Measurements from ENCODE around the gene CYP2W1. TPM values are rescaled to one million over a fixed set of nuclear protein-coding genes. Genes with fewer than 3 reads are reported as not detected.
A peak's percentile ranks its signal among the peaks of the same experiment; 100 is the strongest.

CYP2W1 gene
- total RNA-seq, result 20.3 and 31.1 TPM in 2 replicates
- 72.3 and 112 TPM in 2 replicates for polyA plus RNA-seq

DNA sequence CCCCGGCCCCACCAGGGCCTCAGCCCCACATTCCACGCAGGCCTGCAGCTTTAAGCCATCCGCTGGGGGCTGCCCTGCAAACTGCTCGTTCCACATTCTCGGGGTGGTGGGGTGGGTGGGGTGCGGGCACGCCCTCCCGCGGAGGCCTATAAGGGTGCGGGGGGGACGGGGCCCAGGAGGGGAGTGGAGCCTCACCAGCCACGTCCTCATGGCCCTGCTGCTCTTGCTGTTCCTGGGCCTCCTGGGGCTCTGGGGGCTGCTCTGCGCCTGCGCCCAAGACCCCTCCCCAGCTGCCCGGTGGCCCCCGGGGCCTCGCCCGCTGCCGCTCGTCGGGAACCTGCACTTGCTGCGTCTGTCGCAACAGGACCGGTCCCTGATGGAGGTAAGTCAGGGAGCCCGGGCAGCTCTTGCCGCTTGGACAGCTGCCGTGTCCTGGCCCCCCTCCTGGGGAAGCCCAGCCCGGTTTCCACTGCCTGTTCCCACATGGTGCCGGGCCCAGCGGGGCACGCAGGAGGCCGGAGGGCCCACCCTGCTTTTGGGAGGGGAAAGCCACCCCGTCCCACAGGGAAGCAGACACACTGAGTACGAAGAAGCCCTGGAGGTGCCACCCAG, at the start of gene CYP2W1:
TSS of gene CYP2W1 (plus strand) at position 178 of the 612 bp plus-strand sequence. CDS start at position 209, 31 bp downstream.
- Histone ChIP-seq H3K27ac (peak within 1 kb of the TSS; percentile 39), H2AFZ (no peak within 1 kb of the TSS), H3K27me3 (no peaks in the 10 kb centered on the region), H3K4me2 (peak within 1 kb of the TSS; percentile 73), H3K4me1 (ENCODE audit: insufficient read depth) (peaks cover 32% of the 10 kb centered on the region), H3K9me3 (ENCODE audit: low read depth) (no peaks in the 10 kb centered on the region), H4K20me1 (ENCODE audit: insufficient read depth, poor library complexity, severe bottlenecking) (no peaks in the 10 kb centered on the region), H3K79me2 (peaks cover 8% of the 10 kb centered on the region), H3K36me3 (replicated peaks; ENCODE audit: insufficient read depth, low read depth) (no peaks in the 10 kb centered on the region), H3K4me3 (no peak within 1 kb of the TSS), H3K9me2 (replicated peaks; ENCODE audit: insufficient read depth) (no peaks in the 10 kb centered on the region)
- no peak for DNase-seq (ENCODE audit: low spot score)
- 73% methylated on average over 23 of the region's 34 CpGs for WGBS (ENCODE audit: low lambda C conversion rate, missing lambda C conversion rate)
- TF ChIP-seq EZH2 (IDR thresholded peaks at IDR 0.05; ENCODE audit: borderline replicate concordance), result no peak

GRCh38 chr7:934469-935163, 48.4 kb upstream of the CYP2W1 start:
- Histone ChIP-seq H3K9me2 (replicated peaks; ENCODE audit: insufficient read depth) (no peaks in the 10 kb centered on the region), H3K27me3 (no peaks in the 10 kb centered on the region), H3K4me3 (no peak overlapping the region), H3K4me2 (no peak overlapping the region), H3K4me1 (ENCODE audit: insufficient read depth) (no peaks in the 10 kb centered on the region), H2AFZ (no peak overlapping the region), H3K79me2 (no peaks in the 10 kb centered on the region), H3K36me3 (replicated peaks; ENCODE audit: insufficient read depth, low read depth) (no peaks in the 10 kb centered on the region), H3K27ac (no peak overlapping the region), H4K20me1 (ENCODE audit: insufficient read depth, poor library complexity, severe bottlenecking) (no peaks in the 10 kb centered on the region), H3K9me3 (ENCODE audit: low read depth) (no peaks in the 10 kb centered on the region)
- no peak for DNase-seq (ENCODE audit: low spot score)
- no peak for TF ChIP-seq EZH2phosphoT487 (IDR thresholded peaks at IDR 0.05; ENCODE audit: low read depth, severe bottlenecking, unreplicated experiment)
- no peak for TF ChIP-seq CTCF (IDR thresholded peaks at IDR 0.05; ENCODE audit: poor library complexity)
- TF ChIP-seq EZH2 (IDR thresholded peaks at IDR 0.05; ENCODE audit: borderline replicate concordance), result no peak
- 95% methylated on average over 34 of the region's 34 CpGs for WGBS (ENCODE audit: low lambda C conversion rate, missing lambda C conversion rate)

DNA sequence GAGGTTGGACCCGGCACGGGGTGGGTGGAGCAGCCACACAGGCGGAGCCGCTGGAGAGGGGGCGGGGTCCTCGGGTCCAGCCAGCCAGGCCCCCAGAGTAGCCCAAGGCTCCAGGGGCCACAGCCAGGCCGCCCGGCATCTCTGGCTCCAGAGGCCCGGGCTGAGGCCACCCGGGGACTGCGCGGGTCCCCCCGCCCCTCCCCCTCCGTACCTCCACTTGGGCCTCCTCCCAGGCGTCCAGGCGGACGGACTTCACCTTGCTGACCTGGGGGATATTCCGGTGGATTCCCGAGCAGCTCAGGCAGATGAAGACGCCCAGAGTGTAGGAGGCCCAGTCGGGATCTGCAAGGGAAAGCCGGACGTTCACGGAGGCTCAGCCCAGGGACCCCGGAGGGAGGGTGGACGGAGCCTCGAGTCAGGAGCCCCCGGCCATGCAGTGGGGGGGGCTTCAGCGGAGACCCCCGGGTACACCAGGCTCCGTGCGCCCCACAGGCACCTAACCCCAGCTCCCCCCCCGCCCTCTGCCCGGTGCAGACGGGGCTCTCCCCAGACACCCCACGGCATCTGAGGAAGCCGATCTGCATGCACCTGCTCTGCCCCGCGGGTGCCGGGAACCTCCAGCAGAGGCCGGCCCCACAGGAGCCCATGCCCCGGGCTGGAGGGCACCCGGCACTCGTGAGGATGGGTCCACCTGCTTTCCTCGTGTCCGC, 47.7 kb upstream of the CYP2W1 start:
- no peaks in the 10 kb centered on the region for H3K79me2 ChIP-seq
- H3K4me1 ChIP-seq (ENCODE audit: insufficient read depth), result no peaks in the 10 kb centered on the region
- DNase-seq (ENCODE audit: low spot score), result peak; percentile 5
- no peak overlapping the region for H3K27ac ChIP-seq
- no peak overlapping the region for H3K4me3 ChIP-seq
- no peaks in the 10 kb centered on the region for H3K9me2 ChIP-seq (replicated peaks; ENCODE audit: insufficient read depth)
- no peak overlapping the region for H2AFZ ChIP-seq
- H3K9me3 ChIP-seq (ENCODE audit: low read depth), result no peaks in the 10 kb centered on the region
- TF ChIP-seq CTCF (IDR thresholded peaks at IDR 0.05; ENCODE audit: poor library complexity), result no peak
- TF ChIP-seq EZH2phosphoT487 (IDR thresholded peaks at IDR 0.05; ENCODE audit: low read depth, severe bottlenecking, unreplicated experiment), result no peak
- no peak for TF ChIP-seq EZH2 (IDR thresholded peaks at IDR 0.05; ENCODE audit: borderline replicate concordance)
- H3K27me3 ChIP-seq, result no peaks in the 10 kb centered on the region
- no peak overlapping the region for H3K4me2 ChIP-seq
- no peaks in the 10 kb centered on the region for H3K36me3 ChIP-seq (replicated peaks; ENCODE audit: insufficient read depth, low read depth)
- no peaks in the 10 kb centered on the region for H4K20me1 ChIP-seq (ENCODE audit: insufficient read depth, poor library complexity, severe bottlenecking)
- WGBS (ENCODE audit: low lambda C conversion rate, missing lambda C conversion rate), result 94% methylated on average over 14 of the region's 46 CpGs
